Activated CD4-positive, alpha-beta T cell treated with anti-CD3 and anti-CD28 coated beads for 48 hours (primary cell): ENCODE results near the gene CCDC6.

Experiments used
- DNase-seq: peaks from one replicate; pipeline ENCODE4 v3.0.0-alpha.2; 2020

The CCDC6 gene

DNA sequence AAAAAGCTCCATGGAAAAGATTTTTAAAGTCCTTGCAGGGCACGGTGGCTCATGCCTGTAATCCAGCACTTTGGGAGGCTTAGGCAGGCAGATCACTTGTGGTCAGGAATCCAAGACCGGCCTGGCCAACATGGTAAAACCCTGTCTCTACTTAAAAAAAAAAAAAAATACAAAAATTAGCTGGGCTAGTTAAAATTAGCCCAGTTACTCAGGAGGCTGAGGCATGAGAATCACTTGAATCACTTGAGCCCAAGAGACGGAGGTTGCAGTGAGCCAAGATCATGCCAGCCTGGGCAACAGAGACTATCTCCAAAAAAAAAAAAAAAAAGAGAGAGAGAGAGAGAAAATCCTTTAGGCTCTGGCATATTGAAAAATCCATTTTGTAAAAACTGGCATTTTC is 61.9 kb downstream of the CCDC6 start:
- no peak for DNase-seq

DNA sequence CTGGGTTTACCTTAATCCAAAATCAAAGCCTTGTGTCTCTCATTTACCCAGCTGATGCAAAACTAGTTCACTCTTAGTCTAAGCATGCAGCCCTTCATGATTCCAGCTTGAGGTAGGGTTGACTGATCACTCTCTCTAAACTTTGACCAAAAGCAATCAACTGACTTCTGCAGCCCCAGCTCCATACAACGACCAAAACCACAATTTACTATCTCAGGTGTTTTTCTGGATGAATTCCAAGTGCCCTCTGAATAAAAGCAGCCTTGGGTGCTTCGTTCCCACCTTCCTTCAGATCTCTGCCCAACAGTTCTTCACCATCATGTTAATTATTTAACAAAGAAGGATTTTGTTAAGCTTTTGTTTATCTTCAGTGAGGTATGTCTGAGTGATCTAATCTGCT is 62.6 kb downstream of the CCDC6 start:
- no peak for DNase-seq

DNA sequence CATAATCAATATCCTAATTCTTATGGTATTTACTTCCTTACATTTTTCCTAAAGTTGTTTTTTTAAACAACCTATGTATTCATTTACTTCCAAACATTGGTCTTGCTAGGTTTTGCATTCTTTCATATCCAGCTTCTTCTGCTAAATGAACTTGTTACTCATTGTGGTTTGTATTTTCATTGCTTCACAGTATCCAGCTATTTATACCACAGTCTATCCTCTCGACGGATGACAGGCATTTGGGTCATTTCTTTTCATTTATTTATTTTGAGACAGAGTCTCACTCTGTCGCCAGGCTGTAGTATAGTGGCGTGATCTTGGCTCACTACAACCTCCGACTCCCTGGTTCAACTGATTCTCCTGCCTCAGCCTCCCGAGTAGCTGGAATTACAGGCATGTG is 66.8 kb downstream of the CCDC6 start:
- DNase-seq, result no peak

DNA sequence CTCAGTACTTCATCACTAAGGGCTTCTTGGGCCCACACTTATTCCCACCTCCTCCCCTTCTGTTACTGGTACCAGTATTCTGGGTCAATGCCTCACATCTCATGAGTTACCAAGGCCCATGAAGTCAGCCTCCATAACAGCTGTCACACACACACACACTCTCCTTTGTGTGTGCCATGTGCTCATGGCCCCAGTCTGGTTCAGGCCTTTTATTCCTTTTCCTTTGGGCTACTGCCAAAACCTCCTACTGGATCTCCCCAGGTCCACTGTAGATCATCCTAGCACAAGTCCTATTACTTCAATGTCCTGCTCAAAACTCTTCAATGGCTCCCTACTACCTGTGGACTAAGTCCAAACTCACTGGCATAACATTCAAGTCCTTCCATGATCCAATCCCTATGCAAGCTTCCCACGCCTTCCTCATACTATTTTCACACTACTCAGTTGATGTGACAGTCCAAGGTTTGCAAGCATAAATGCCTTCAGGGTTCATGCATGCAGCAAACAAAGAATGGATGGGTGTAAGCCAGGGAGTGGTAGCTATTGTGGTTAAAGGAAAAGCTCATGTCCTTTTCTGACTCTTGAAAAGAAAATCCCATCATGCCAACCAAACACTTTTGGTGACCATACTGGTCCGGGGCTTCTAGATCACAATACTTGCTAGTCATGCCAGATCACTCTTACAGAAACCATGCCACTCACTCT is 68.1 kb downstream of the CCDC6 start:
- no peak for DNase-seq

DNA sequence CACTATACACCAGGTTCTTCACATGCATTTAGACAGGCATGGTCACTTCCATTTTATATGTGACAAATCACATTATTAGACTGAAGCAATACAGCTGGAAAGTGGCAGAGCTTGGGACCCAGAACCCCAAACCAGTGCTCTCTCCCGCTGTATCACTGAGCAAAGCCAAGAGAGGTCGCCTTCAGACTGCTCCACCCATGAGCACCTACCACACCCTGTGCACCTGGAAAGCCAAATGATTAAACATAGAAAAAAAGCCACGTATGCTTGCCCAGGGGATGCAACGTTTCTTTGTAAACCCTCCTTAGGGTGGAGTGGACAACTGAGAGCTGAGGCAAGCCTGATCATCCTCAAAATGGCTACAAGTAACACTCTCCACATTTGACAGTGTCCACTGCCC is 72.5 kb downstream of the CCDC6 start:
- DNase-seq, result no peak

DNA sequence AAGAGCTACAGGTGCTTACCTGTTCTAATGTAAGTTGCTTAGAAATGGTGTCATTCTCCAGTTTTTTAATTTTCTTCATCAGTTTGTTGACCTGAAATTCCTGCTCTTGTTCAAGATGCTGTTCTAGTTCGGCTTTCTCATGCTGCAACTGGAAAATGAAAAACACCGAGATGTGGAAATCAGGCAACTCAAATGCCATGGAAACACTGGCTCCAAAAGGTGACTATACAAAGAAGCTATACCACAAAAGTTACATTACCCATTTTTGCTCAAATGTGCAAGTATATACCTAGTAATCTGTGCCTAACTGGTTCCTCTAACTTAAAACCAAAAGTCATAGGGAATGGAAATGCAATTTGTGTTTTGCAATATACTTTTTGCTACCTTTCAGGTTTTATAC is 73.8 kb downstream of the CCDC6 start:
- no peak for DNase-seq

DNA sequence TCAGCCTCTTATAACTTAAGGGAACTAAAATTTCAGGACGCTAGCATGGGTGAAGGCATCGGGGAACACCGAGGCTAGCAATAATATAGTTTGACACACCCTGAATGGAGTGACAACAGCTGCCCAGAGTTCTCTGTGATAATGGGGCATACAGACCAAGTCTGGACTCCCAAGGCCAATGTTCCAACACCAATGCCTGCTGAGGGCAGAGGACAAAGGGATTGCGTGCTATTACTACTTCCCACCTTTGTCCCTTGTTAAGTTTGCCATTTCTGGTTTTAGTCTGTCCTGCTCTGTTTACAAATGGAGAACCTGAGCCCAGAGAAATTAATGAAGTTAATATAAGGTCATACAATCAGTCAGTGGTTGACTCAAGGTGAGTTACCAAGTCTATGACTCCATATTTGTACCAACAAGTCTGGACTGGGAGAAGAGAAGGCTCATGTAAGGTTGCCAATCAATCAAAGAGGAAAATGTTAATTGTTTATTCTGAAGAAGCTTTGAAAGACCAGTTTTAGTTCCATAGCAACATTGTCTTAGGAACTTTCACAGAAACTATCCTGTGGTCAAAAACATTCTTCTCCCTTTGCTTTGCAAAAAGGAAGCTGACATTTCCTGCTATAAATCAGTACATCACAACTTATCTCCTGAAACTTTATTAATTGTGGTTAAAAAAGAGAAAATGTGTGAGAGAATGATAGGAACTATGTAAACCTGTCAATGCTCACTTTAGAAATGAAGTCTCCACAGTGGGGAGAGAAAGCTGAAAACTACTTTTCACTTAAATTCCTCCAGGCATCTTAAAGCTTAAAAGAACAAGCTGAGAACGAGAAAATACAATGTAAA is 74.5 kb downstream of the CCDC6 start:
- no peak for DNase-seq

DNA sequence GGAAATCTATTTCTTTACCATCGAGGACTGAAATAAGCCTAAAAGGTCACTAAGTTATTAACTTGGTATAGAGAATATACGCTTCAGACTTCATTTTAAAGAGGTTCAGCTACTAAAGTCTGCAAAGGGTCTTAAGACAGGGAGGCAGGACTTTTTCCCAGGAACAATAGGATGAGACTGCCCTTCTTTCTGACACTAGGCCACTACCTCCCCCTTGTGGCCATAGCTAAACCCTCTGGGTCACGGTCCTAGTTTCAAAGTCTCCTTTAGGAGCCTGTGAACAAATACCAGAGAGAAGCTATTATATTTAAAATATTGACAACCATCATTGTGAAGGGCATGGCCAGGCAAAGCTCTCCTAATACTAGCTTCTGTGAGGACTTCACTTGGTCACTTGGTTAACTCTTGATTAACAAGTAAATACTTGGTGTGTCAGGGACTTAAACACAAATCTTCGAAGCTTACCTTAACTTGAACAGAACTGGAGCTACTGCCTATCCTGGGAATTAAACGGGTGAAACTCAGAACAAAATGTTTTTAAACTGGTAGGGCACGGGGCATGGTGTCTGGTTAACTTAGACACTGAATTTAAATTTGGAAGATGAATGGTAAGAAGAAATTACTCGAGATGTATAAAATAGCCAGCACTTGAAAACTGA is 75.6 kb downstream of the CCDC6 start:
- DNase-seq, result peak; percentile 31

DNA sequence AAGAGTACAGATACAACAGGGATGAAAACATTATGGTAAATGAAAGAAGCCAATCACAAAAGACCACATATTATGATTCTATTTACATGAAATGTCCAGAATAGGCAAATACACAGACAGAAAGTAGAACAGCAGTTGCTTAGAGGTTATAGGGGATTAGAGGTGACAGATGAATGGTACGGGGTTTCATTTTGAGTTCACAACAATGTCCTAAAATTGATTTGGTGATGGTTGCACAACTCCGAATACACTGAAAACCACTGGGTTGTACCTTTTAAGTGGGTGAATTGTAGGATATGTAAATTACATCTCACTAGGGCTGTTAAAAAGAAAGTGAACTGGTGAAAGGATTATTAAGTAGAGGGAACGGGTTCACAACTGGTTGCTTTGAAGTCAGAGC is 76.8 kb downstream of the CCDC6 start:
- DNase-seq, result no peak

DNA sequence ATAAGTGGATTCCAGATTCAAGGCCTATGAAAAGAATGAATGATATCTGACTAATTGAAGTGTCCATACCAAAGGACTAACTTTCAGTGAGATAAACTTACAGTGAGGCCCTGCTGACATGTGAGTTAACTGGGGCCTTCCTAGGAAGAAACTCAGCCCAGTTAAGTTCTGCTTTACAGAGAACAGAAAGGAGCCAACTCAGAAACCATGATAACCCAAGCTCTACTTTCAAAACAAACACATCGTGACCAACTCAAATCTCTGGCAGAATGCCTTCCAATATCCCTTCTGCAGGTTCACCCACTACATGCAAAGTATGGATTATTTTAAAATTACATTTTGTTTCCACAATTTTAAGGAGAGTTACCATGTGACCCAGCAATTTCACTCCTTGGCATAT is 77.3 kb downstream of the CCDC6 start:
- DNase-seq, result no peak

DNA sequence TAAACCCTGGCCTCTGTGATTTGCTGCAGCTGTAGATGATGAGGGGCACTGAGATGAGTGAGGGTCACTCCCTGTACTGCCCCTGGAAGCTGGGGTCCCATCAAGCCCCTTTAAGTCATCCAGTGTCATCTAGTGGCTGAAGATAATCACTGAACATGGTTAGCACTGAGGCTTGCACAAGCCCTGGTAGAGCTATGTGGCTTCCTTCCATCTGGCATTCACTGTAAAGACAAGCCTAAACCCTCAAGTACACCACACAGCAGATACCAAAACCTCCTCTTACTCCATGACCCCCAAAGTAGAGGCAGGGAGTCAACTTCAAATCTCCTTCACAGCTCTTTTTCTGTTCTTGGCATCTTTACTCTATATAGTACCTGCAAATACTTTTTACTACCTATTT is 80.4 kb downstream of the CCDC6 start:
- no peak for DNase-seq

DNA sequence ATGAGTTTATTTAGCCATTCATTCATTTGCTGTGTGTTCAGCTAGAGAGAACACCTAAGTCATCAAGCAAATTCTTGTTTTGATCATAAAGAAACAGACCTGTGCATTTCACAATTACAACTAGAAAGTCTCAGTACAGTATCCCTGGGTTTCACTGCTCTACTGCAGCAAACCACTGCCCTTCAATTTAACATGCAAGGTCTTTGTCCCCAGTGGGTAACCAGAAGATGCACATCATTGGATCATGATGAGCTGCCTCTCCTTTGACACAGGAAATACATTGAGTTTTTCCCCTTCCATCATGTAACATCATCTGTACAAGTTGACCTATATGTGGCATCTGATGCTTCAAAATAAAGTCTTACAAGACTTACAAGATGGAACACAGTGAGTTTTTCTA is 82.6 kb downstream of the CCDC6 start:
- DNase-seq, result no peak

DNA sequence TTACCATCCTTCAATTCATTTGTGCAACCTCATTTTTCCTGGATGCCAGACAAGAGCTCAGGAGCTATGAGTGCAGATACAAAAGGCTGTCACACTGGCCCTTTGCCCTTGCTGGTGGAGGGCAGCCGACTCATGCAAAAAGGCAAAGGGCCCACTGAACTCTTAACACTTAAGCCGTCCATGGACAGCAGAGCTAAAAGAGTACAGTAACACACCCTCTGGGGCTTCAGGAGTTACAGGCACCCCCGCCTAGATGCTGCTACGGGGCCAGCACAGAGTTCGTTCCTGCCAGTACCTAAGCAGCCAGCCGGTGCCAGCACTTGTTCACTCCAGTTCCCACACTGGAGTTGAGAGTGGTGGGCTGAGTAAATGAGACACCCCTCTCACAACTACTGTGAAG is 83.2 kb downstream of the CCDC6 start:
- DNase-seq, result no peak

DNA sequence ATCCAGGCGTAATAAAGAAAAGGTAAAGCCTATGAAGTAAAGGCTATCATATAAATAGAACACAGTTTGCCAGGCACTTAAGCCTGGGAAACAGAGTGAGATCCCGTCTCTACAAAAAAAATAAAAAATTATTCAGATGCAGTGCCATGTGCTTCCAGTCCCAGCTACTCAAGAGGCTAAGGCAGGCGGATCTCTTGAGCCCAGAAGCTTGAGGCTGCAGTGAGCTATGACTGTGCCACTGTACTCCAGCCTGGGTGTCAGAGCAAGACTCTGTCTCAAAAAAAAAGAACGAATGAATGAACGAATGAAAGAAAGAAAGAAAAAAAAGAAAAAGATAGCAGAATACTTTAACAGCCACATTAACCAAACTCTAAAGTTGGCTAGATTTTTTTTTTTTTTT is 85.9 kb downstream of the CCDC6 start:
- no peak for DNase-seq

DNA sequence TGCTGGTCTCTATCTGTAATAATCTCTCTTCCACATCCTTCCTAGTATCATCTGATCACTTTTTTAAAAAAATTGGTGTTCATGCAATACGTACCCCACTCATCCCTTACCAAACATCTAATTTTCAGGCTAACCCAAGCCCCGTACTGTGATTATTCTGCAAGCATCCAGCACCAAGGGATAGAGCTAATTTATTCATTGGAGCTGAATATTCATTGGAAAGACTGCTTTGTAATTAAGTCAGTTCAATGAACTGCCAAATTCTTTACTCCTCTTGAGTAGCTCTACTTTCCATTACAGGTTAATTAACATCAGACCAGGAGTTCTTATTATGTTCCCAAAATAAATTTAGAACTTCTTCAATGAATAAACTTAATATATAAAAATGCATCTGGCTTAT is 86.7 kb downstream of the CCDC6 start:
- no peak for DNase-seq

DNA sequence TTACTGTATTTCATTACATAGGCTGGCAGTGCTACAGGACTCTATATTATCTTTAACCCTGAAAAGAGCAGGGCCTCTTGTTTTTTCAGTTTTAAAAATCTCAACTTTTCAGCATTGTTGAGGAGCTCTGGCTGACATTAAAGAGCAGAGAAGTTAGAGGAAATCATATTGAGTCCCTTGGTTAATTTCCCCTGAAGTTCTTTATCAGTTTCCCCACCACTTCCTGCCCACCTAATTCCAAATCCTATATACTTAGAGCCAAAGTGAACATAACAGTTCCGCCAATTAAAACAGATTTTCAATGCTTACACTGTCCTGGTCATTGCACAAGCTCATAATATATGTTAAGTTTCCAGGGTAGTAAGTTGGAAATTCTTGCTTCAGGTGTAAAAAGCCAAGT is 87.1 kb downstream of the CCDC6 start:
- DNase-seq, result no peak

DNA sequence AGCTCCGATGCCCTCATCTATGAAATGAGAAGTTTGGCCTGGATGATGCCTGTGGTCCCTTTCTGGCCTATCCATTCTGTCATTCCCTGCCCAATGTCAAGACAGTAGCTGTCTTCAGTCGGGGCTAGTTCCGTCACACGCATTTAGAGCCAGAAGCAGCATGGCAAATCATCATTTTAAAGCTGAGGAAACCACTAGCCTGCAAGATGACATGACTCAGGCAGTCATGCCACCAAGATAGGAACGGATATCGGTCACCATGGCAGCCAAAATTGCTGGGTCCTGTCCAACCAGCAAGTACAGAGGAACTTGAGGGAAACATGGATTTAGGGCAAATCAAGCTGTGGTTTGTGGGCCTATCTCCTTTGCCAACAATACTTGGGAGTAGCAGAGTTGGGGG is 88.6 kb downstream of the CCDC6 start:
- DNase-seq, result no peak

DNA sequence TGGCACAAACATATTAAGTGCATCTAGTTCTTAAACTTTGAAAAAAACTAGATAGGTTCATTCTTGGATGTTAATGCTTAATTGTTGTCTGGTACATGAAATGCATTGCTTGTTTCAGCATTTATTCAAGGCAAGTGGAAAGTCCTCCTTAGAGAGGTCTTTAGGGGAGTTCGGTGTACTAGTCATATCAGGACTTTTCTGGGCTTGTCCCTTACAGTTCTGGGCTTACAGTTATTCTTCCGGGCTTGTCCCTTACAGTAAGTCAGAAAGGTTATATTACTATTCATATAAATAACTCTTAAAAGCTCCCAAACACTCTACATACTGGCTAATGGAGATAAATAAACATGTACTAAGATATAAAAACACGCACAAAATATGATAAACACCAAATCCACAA is 91.5 kb downstream of the CCDC6 start:
- DNase-seq, result no peak

DNA sequence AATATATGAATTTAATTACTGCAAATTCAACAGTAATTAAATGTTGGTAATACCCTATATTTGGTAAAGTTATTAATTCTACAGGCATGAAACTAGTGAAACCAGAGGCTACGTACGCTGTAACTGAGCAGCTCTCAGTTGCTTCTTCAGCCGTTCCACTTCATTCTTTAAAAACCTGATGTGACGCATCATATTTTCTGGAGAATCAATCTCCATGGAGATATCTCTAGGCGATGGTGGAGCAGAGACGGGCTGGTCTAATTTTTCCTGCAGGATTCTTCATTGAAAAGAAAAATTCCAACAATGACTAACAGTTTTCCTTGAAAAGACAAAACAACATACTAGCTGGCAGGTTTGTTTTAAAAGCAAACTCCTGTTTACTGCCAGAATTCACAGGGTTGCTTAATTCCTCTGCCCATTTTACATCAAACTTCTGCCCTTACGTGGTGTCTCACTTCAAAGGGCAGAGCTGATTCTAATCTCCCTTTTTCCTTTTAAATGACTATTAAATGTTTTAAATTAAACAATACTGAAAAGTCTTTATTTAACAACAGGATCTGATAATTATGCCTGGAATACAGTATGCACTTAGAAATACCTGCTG is 93.7 kb downstream of the CCDC6 start:
- no peak for DNase-seq

DNA sequence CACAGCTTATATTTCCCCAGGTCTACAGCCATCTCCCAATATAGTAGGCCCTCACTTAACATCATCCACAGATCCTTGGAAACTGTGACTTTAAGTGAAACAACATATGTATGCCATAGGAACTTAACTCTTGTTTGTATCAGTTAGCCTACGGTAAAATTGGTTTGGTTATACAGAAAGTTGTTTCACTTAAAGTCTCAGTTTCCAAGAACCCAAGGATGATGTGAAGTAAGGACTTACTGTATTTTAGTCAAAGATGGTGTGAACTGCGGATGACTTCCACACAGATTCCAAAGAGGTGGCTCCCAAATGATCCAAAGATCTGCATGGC is 96.7 kb downstream of the CCDC6 start:
- no peak for DNase-seq

DNA sequence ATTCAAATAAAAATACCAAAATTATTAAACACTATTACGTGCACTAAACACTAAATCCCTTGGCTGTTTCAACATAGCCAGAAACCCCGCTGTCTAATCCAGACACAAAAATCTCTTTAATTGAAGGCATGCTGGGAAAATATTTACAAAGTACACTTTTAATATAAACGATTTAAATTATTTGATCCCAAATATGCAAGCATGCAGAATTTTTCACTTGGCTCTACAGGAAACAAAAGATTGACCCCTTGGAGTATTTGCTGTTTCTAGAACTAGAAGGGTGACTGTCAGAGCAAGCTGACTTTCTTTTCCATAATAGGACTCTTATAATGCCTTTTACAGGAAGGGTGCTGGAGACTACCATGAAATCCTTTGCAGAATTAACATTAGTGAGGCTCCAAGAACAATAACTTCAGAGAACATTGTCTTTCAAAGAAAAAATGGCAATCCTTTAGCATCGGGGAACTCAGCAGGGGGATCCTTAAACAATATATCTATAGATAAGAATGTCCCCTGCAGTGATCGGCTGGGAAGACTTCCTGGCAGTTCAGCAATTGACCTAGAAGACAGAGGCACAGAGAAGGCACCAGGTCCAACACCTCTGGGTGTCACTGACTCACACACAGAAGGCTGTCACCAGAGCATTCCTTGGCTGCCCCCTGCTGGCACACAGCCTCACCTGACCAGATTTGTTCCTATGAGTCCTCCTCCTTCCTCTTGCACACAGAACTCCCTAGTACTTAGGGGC is 97.3 kb downstream of the CCDC6 start:
- DNase-seq, result peak; percentile 85

DNA sequence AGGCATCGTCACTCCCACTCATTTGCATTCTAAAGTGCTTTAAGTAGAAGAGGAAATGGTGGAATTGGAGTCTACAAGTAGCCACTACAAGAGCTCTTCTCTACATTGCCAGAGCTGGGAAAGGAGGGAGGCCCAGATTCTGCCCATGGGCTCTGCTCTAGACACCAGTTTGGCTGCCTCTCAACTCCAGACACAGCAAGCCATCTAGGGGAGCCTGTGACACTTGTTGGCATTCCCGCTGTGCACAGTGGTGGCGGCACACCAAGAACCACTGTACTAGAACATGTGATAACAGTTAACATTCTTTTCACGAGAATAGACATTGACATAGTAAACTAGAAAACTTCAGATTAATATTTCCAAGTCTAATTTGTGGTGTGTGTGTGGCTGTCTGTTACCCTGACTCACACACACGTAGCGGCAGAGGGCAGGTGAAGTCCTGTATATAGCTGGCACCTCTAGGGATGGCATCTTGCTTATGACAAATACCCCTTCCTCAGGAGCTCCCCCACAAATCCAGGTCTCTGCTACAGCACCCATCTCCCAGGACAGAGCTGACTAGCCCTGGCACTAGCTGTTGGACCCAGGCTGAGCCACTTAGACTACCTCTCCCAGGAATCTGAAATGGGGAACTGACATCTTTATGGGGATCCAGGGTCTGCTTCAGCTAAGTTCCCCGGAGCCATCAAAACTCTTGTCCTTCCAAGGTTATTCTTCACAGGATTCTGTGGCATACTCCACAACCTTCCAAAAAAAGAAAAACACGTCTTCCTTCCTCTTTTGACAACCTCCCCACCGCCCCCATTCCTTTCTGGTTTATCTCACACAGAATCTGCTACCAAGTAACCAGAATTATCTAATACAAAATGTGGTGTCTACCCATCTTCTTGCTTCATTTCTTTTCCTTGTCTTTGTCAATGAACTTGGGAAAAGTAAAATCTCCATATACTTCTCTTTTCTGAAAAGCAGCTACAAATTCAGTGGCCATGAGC is 98.4 kb downstream of the CCDC6 start:
- DNase-seq, result no peak
